GM18870 (cell line): ENCODE results near the gene STK32C.

Experiments
- ATAC-seq: cut with Tn5 transposase; IDR thresholded peaks from one replicate; pipeline ENCODE4 v1.9.1; 2021; ENCODE audit warnings: moderate library complexity; ENCODE audit not compliant: unreplicated experiment

The STK32C gene

GRCh38 chr10:132189016-132189415, 118.7 kb downstream of the STK32C start:
- no peak for ATAC-seq

GRCh38 chr10:132188331-132188730, 119.4 kb downstream of the STK32C start:
- no peak for ATAC-seq

- ATAC-seq = no peak
Observed at GRCh38 chr10:132187430-132188138, 120.2 kb downstream of the STK32C start.

GRCh38 chr10:132186488-132187429, 121.0 kb downstream of the STK32C start, which contains the start of gene DPYSL4:
DPYSL4 (plus strand) TSS chr10:132186948; CDS start chr10:132187064, 116 bp downstream.
- no peak for ATAC-seq

GRCh38 chr10:132185601-132186487, 121.9 kb downstream of the STK32C start:
- no peak for ATAC-seq

- ATAC-seq = no peak
Observed at GRCh38 chr10:132184816-132185593, 122.7 kb downstream of the STK32C start.

GRCh38 chr10:132183046-132183445, 124.7 kb downstream of the STK32C start:
- no peak for ATAC-seq

GRCh38 chr10:132182591-132182990, 125.2 kb downstream of the STK32C start:
- no peak for ATAC-seq

- ATAC-seq = no peak
Observed at GRCh38 chr10:132181691-132182425, 125.9 kb downstream of the STK32C start.

- ATAC-seq = no peak
Observed at GRCh38 chr10:132180736-132181135, 127.0 kb downstream of the STK32C start.

- ATAC-seq = no peak
Observed at GRCh38 chr10:132179551-132180392, 128.0 kb downstream of the STK32C start.

GRCh38 chr10:132178672-132179545, 128.8 kb downstream of the STK32C start:
- no peak for ATAC-seq

- ATAC-seq = no peak
Observed at GRCh38 chr10:132178046-132178445, 129.7 kb downstream of the STK32C start.

- no peak for ATAC-seq
Observed at GRCh38 chr10:132176623-132177500, 130.9 kb downstream of the STK32C start.

GRCh38 chr10:132175907-132176581, 131.7 kb downstream of the STK32C start:
- no peak for ATAC-seq

- no peak for ATAC-seq
Observed at GRCh38 chr10:132175408-132175807, 132.3 kb downstream of the STK32C start.
